ENCODE data around the gene ZFP92.

Gene ZFP92

DNA sequence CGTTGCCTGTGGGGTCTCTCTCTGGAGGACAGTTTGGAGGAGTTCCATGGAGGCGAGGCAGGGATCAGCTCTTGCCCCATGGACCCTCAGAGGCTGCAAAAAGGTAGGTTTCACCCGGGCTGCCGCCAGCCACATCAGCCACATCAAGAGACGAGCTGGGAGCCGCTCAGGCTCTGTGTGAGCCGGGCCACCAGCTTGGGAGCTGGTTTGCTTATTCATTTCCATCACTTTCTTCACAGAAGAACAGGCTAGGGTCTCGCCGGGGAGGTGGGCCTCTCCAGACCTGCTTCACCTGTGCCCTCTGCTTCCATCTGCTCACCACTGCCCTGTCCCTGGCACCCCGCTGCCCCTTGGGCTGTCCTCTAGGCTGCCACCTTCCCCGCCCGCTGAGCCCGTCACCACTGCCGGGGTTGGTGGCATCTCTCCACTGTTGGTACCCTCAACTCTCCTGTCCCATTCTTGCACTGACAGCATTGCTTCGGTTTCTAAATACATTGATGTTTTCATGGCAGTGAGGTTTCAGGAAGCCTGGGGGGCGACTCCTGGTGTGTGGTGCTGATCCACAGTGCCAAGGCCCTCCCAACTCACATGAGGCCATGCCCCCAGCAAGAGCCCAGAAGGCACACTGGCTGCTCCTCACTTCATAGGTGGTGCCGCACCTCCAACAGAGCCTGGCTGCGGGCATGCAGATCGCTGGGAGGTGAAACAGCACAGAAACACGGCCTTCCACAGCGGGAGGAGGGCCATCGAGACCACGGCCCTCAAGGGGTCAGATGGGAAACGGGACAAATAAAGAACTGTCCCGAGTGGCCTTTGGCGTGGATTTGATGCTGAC is 39.1 kb downstream of the ZFP92 start:
- TF ChIP-seq, protein P1, sequence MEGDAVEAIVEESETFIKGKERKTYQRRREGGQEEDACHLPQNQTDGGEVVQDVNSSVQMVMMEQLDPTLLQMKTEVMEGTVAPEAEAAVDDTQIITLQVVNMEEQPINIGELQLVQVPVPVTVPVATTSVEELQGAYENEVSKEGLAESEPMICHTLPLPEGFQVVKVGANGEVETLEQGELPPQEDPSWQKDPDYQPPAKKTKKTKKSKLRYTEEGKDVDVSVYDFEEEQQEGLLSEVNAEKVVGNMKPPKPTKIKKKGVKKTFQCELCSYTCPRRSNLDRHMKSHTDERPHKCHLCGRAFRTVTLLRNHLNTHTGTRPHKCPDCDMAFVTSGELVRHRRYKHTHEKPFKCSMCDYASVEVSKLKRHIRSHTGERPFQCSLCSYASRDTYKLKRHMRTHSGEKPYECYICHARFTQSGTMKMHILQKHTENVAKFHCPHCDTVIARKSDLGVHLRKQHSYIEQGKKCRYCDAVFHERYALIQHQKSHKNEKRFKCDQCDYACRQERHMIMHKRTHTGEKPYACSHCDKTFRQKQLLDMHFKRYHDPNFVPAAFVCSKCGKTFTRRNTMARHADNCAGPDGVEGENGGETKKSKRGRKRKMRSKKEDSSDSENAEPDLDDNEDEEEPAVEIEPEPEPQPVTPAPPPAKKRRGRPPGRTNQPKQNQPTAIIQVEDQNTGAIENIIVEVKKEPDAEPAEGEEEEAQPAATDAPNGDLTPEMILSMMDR (IDR thresholded peaks at IDR 0.05; ENCODE audit: borderline replicate concordance, insufficient read depth, low read depth, low read length): no peak
- H3K4me3 ChIP-seq (ENCODE audit: low read depth, low read length): no peak overlapping the region

DNA sequence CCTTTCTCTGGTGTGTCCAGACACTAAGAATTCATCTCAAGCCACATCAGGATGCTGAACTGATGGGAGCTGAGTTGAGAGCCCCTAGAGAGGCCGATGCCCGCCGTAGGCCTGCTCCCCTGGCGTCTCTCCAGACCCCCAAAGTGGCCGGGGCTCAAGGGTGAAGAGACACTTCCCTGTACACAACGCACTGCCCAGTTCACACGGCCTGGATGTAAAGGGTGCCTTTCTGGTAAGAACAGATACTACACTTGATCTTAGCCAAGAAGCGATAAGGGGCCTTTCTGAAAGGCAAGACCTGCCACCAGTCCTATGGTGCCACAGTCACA is 39.6 kb downstream of the ZFP92 start:
- TF ChIP-seq, protein P1 (IDR thresholded peaks at IDR 0.05; ENCODE audit: borderline replicate concordance, insufficient read depth, low read depth, low read length): no peak
- no peak overlapping the region for H3K4me3 ChIP-seq (ENCODE audit: low read depth, low read length)

DNA sequence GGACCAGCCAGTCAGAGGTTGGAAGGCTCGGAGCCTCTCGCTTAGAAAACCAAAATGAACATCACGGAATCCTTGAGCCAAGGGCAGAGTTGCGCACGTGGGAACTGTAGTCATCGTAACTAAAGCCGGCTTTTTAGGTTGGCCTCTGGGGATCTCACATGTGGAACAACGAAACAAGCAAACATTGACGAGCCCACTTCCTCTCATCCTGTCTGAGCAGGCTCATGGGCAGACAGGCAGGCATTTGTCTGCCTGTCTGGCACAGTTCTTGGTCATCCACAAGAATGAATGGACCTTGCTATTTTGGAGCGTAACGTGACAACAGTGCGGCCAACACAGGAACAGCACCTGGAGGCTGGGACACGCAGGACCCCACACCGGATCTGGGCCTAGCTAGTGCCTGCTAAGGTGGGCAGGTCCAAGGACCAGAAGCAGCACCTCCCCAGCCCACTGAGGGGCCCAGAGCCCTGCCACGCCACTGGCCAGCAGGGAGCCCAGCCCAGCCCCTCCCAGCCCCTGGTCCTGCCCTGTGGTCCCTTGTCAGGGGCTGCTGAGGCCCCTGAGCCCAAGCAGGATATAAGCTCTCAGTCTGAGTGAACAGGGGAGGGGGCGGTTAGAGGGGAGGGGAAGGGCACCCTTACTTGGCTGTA is 43.8 kb downstream of the ZFP92 start:
- TF ChIP-seq, protein P1 (IDR thresholded peaks at IDR 0.05; ENCODE audit: borderline replicate concordance, insufficient read depth, low read depth, low read length): no peak
- no peak overlapping the region for H3K4me3 ChIP-seq (ENCODE audit: low read depth, low read length)

DNA sequence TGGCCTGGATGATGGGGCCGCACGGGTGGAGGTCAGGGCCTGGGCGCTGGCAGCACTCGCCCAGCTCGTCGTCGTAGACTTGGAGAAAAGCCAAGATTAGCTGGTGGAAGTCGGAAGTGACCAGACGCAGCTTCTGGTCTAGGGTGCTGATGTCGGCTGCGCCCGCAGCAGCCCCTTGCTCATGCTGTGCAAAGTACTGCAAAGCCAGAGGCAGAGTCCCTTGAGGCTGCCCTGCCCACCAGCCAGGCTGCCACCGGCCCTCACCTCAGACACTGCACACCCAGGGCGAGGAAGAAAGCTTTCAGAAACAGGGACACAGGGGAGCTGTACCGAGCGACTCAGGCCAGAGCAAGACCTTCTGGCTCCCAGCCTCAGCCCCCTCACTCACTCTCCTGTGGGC is 44.3 kb downstream of the ZFP92 start:
- TF ChIP-seq, protein P1 (IDR thresholded peaks at IDR 0.05; ENCODE audit: borderline replicate concordance, insufficient read depth, low read depth, low read length): no peak
- H3K4me3 ChIP-seq (ENCODE audit: low read depth, low read length): no peak overlapping the region

DNA sequence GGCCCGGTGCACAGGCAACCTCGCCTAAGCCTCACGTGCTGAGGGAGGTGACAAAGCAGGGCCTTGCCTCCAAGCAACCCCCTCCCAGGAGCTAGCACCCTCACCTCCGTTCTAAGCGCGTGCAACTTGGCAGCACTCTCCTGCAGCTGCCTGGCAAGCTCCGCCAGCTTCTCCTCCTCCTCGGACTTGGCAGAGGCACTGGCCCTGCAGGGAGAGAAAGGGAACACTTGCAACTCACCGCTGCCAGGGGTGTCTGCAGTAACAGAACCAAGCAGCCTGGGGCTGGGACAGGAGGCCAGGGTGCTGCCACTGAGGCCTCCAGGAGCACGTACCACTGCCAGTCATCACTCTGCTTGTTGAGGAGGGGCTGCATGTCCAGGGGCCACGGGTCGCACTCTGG is 44.9 kb downstream of the ZFP92 start:
- TF ChIP-seq, protein P1 (IDR thresholded peaks at IDR 0.05; ENCODE audit: borderline replicate concordance, insufficient read depth, low read depth, low read length): no peak
- no peak overlapping the region for H3K4me3 ChIP-seq (ENCODE audit: low read depth, low read length)

DNA sequence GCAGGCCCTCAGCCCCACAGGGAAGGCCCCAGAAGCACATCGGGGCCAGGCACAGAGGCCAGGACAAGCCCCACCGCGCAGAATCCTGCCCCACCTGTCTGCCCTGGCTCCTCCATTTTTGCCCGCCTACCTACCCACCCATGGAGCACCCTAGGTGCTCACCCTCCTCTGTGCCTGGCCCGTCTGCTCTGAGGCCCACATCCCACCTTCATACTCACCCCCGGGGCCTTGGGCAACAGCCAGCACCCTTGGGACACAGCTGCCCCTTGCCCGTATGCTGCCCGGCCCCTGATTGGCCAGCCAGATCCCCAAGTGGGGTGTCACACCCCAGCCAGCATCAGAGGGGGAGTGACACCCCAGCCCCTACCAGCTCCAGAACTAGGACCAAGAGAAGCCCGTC is 45.4 kb downstream of the ZFP92 start:
- TF ChIP-seq, protein P1 (IDR thresholded peaks at IDR 0.05; ENCODE audit: borderline replicate concordance, insufficient read depth, low read depth, low read length): no peak
- no peak overlapping the region for H3K4me3 ChIP-seq (ENCODE audit: low read depth, low read length)
